Measurements from ENCODE around the gene TGFA.

The TGFA gene

DNA sequence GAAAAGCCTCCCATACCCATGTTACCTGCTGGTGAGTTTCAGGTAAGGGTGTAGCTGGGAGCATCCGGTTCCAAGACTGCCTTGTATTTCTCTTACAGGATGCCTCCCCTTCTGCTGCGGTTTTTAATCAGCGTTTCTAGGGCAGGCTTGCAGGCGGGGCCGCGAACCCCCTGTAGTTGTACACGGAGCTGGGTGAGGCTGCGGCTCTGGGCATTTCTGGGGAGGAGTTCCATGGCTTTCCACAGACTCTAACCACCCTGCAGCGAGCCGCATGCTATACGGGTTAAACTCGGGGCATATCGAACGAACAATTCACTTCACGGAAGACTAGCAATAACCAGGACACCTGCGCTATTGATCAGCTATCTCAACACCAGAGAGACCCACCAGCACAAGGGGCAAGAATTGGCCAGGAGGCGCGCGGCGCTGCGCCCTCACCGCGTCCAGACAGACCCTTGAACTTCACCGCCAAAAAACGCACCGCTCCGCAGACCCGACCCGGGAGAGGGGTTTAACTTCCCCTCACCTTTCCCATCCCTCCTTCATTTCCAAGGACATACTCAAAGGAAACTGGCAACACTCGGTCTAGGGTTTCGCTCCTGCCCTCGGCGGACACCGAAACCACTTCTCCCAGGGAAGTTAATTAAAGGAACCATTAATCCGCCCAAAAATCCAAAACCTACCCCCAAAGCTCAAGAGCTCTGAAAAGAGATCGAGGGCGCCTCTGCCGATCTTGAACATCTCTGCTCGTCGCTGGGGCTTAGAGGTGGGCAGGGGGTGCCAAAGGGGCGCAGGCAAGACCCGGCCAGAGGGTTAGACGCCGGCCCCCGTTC lies 909 bp downstream of the TGFA start:
- DNase-seq, result no peak

DNA sequence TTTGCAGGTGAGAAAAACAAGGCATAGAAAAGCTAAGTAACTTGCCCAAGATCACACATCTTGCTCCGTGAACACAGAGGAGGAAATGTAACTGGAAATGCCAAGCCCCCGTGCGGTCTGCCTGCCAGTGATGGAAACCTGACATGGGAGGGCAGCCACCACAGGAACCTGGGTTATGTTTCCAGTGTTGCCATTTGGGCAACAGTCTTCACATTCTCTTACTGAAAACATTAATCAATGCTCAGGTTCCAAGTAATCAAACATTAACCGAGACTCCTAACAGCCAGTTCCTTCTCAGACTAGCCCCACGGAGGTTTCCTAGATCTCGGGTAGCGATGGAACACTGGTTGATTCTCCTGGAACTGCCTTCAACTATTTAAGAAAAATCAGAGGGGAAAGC lies 2.5 kb downstream of the TGFA start:
- no peak for DNase-seq

DNA sequence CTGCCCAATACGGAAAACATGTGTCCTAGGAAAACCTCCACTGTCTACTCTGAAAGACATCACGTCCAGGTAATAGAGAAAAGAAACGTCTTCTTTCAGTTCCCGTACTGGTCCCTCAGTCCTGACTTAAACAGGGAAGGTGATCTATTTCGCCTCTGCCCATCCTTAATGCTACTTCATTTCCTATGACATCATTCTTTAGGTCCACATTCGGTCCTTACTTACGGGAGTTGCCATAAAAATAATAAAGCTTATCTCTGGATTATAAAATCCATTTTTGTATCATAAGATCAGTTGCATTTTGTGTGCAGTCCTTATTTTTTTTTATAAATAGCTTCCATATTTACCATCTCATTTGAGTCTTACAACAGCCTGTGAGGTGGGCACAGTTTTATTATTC lies 3.7 kb downstream of the TGFA start:
- DNase-seq, result no peak

DNA sequence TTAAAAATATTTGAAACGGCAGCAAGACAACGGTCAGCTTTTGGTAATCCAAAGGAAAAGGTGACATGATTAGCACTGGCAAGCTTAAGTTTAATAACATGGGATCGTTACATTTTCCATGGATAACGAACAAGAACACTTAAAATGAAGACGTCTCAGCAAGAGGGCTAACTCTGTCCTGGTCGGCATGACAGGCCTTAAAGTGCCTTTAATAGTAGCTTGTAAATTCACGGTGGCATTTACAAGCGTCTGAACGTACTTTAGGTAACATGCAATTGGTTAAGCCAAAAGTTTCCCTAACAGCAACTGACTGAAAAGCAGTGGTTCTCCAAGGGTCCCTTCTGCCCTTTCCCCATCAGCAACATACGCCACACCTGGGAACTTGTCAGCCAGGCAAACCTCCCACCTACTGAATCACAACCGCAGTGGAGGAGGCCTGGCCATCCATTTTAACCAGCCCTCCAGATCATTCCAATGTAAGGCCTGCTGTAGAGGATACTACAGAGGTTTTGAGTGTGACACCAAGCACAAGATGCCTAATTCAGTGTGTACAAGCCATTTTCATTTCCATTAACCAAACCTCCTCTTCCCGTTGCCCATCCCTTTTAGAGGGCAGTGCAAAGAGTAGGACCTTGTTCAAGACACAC lies 4.4 kb downstream of the TGFA start:
- no peak for DNase-seq

DNA sequence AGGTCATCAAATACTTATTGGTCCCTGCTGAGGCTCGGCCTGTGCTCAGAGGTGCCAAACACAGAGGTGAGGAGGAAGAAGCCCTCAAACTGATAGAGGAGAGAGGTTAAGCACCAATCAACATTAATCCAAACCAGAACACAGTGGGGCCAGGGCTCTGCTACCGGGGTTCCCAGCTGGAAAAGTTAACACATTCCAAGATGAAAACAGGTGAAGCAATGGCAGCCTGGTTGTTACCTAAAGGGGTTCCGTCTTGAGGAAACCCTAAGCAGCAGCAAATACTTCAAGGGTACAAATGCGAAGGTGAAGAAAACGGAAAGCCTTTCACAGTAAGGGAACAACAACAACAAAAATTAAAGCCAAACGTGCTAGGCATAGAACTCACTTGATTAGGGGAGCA lies 5.4 kb downstream of the TGFA start:
- DNase-seq, result no peak

DNA sequence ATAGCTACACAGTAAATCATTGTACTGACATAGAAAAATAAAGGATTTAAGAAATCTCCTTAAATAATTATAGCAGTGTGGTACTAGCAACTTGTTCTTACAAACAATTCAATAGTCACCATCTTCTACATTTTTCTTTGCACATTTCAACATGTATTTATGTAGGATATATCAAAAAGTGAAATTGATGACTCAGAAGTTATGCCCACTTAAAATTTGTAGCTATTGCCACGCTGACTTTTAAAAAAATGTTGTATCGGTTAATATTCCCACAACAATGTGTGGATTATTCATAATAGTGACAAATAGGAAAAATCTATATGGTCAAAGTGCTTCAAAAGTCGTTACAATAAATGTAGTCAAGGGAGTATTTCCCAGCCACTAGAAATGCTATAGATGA lies 6.7 kb downstream of the TGFA start:
- DNase-seq, result no peak

DNA sequence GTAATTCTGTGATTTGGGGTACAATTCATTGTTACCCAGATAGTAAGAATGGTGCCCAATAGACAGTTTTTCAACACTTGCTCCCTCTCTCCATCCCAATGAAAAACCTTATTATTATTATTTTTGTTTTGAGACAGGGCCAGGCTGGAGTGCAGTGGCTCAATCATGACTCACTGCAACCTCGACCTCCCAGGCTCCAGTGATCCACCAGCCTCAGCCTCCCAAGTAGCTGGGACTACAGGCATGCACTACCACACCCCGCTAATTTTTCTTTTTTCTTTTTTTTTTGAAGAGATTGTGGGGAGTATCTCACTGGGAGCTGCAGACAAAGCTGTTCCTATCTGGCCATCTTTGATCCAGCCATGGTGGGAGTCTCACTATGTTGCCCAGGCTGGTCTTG lies 7.2 kb downstream of the TGFA start:
- DNase-seq, result no peak

DNA sequence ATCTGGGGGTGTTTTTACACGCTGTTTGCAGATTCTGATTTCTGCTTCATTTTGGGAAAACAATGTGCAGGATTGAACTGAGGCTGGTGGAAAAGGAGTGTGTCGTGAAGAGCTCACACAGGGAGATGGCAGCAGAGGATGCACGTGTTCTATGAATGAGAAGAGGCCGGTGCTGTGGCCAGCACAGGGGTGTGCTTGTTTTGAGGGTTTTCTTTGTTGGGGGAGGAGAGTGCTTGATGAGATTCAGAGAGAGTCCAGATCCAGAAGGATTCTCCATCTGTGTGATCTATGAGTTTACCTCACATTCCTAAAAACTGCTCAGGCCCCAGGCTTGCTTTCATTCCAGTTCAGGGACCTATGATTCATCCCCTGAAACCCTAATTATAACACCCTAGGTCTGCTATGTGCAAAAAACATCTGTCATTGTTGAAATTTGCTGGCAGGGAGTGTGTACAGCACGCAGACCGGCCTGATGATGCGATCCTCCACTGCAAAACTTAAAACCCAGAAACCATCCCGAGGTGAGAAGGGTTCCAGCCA lies 12.1 kb downstream of the TGFA start:
- DNase-seq, result no peak

DNA sequence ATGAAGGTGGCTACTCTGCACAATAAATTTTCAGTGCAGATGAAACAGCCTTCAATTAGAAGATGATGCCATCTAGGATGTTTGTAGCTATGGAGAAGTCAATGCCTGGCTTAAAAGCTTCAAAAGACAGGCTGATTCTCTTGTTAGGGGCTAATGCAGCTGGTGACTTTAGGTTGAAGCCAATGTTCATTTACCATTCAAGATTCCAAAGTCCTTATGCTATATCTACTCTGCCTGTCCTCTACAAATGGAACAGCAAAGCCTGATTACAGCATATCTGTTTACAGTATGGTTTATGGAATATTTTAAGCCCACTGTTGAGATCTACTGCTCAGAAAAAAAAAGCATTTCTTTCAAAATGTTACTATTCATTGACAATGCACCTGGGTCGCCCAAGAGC lies 15.8 kb downstream of the TGFA start:
- no peak for DNase-seq

DNA sequence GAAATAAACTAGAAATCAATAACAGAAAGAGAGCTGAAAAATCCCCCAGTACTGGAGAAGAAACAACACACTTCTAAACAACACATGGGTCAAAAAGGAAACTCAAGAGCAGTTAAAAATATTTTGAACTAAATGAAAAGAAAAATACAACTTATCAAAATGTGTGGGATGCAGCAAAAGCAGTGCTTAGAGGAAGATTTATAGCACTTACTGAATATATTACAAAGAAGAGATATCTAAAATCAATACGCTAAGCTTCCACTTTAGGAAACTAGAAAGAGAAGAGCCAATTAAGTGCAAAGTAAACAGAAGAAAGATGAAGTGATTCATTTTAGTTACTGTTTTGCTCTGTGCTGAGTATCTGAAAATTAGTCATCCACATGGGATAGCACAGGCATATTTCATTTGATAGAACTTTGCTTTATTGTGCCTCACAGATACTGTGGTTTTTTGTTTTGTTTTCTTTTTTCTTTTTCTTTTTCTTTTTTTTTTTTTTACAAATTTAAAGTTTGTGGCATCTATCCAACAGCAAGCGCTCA lies 17.0 kb downstream of the TGFA start:
- DNase-seq, result no peak

DNA sequence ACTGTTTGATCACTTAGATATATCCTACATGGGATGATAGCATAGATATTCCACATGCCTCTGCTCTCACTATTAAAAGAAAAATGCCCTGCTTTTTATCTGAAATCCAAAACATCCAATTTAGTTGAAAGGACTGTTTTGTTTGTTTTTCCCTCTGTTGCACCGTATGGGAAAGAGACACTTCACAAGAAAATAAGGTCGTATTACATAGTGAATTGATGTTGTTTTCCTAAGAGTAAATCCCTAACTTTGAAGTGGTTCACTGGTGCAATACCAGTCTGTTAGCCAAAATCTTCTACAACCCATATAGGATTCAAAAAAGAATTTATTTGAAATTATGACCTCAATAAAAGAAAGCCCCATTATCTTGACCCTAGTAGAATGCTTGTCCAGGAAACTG lies 18.1 kb downstream of the TGFA start:
- no peak for DNase-seq

DNA sequence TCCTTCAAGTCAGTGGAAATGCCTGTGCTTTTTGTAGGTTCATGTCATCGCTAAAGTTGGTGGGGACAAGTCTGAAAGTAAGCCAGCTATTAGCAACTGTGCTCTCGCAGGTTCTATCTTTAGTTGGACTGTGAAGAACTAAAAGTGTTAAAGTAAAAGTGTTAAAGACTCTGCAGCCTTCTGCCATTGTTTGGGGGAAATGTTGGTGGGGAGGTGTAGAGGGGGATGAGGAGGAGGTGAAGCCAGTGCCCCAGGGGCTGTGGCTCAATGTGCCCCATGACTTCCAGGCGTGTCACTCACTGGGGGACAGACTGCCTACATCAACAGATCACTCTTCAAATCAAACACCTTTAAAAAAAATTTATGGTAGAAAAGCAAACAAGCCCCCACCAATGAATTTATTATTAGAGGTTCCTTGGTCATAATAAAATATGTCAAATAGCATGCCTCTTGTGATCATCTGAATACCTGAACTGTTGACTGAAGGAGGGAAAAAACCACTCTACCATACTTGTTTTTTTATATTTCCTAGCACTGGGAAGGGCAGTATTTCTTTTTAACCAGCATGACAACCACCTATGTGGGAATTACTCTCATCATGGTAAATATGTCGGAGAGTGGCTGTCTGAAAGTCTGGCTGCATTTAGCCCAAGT lies 19.3 kb downstream of the TGFA start:
- no peak for DNase-seq

DNA sequence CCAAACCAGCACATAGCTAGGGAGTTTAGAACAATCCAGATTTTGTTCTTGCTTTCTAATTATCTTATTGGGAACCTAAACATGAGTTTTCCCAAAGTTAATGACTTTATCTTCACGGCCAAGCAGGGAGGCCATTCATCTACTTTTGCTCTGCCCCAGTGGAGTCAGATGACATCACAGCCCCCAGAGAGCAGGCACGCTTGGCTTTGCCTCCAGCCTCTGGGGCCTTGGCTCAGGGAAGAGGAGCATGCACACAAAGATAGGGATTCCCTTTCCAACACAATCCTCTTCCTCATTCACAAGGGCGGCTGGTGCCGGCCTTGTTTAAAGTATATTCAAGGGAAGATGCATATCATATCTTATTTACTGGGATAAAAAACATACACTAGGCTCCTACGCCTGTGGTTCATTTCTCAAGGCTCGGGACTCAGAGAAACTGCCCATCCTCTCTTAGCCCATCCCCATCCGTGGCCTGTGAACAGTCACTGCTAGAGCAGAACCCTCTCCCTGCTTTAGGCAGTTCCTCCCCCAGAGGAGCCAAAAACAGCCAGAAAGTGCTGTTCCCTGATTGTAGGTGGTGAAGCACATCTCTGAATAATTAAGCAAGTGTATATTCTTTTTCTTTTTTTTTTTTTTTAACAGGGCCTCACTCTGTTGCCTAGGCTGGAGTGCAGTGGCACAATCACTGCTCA lies 21.2 kb downstream of the TGFA start:
- DNase-seq, result no peak

DNA sequence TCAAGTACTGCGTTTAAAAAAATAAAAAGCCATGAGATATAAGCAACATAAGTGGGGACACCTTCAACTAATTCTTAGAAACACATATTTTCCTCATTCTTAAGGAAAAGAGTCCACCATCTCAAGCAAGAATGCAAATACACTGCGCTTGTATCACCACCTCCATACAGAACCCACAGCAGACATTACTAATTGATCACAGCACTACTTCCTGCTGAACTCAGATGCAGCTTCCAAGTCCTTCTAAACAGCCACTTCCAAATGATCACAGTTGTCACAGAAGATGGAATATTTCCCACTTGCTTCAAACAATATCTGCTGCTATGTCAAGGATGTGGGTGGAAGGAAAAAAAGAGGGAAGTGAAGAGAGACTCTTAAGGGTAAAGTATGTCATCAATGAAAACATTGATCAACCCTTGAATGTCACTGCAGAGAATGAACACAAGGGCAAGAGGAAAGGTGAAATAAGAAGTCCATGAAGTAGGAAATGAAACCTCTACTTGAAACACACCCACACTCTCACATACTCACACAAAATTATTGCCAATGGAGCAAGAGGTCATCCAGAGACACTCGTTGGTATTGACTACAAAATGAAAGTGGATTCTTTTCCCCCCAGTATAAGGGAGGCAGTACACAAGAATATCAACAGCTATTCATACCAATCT lies 22.1 kb downstream of the TGFA start:
- no peak for DNase-seq

DNA sequence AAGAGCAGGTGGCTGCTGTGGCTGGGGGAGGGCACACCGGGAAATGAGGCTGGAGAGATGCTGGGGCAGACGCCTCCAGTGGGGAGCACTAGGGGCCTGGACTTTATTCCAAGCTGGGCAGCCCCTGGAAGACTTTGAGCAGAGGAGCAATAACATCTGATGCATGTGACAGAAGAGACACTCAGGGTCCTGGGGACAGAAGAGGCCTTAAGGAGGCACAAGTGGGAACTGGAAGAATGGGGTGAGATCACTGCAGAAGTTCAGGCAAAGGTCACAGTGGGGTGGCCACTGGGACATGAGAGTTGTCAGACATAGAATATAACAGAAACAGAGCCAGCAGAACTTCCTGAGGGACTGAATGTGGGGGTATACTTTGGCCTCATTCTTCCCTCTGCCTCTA lies 24.0 kb downstream of the TGFA start:
- DNase-seq, result no peak

DNA sequence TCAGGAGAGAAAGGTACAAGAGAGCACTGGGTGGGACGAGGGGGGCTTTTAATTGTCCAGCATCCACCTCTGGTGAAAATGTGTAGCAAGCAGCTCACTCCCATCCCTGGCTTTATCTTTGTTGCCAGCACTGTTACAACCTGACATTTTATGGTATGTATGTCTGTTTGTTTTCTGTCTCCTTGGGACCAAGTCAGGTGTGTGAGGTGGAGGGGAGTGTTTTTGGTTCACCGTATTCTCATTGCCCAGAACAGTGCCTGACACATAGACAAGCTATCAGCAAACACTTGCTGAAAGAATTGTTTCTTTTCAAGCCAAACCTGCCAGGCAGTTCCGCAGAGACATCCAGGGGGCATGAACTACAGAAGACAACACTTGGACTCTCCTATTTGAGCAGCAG lies 24.7 kb downstream of the TGFA start:
- no peak for DNase-seq

DNA sequence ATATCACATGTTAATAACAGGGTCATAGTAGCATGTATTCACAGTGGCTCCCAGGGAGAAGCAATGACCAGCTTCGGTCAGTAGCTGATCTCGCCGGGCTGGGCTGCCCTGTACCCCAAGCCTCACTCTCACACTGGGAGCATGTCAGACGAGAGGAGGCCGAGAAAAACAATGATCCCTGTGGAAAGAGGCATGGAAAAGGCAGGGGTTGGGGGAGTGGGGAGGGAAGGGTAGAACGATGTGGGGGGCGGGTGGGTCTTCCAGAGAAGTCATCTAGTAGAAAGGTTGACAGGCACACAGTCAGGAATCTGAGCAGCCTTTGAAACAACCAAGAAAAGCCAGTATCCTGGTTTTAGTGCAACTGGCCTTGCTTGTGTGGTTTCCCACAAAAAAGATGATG lies 25.4 kb downstream of the TGFA start:
- no peak for DNase-seq

DNA sequence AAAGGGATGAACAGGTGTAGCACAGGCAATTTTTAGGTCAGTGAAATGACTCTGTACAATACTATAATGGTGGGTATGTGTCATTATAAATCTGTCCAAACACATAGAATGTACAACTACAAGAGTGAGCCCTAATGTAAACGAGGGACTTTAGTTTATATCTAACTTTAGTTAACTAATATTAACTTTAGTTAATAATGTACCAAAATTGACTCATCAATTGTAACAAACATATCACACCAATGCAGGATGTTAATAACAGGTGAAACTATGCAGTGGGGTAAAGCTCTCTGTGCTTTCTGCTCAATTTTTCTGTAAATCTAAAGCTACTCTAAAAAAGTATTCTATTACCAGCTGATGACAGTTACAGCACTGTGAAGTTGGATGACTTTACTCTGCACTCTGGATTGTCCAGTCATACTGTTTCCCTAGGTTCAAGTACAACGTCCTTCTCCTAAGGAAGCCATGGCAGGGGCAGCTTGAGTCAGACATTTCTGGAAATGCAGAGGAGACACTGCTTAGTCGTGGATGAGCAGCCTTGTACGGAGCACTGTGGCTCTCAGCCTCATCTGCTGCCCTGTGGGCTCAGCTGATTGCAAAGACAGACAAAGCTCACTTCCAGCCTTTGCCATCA lies 26.1 kb downstream of the TGFA start:
- DNase-seq, result no peak

DNA sequence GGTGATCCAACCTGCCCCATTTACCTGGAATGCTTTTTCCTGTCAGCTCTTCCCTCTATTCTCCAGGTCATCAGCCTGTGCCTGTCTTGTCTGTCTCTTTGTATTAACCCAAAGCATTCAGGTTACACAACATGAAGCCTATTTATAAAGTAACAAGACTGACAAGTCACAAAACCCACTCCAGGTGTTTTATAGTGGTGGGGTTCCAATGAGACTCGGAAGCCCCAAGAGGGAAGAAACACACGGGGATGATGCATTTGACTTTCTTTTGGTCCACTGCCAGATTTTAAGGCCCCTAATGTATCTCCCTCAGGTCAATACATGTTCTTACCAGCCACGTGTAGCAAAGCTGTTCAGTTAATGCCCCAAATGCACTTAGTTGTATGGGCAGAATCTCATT lies 27.5 kb downstream of the TGFA start:
- DNase-seq, result no peak

DNA sequence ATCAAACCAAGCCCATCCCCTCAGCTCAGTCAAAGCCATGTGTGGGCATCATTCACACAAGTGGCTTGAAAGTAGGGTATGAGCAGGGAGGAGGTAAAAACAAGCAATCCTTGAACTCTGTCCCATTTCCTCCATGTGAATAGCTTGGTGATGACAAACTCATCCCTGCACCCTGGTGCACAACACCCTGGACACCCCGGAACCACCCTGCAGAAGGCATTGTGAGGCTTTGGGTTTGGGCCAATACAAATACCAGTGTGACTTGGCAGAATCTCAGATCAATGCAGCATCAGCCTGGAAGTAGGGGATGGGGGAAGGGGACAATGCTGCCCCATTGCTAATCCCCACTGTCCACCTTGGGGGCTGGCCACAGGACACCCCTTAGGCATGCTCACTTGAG lies 28.6 kb downstream of the TGFA start:
- DNase-seq, result no peak

DNA sequence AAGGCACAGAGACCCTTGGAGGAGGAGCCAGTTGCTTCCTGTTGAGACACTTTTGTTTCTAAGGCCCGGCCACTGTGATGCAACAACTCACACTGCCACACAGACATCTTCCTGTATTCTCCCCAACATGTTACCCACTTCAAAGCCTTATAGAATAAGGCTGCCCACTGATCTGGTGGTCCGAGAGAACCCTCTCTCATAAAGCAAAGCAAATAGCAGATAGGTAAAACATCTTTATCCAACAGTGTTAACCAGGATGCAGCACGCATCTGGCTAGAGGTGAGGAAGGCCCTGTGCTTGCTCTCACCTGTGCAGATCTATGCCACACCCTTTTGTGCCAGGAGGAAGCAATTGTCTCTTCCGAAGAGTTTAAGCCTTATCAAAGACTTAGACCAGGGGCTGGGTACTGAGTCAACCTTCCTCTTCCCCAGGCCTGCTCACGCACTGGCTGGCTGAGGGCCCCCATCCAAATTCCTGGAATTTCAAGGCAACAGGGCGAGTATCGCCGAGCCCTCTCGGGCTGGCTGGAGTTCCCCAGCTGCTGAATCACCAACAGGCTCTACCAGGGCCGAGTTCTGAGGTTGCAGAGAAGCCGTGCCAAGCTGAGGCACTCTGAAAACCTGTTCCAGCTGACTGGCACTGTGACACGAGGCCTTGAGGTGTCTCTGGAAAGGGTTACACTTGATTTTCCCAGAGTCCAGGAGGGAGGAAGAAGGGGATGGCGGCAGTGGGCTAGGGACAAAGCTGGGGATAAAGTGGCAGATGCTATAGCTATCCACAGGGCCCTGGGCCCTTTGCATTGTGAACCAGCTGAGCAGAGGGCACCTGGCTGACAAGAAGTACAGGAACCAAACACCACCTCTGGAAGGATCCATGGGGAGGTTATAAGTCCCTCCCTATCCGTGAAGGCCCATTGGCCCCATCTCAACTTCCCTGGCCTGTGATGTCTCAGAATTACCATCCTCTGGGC lies 29.3 kb downstream of the TGFA start:
- no peak for DNase-seq
